B cell (primary cell): ENCODE results near the gene NMB.

Experiments used
- CTCF ChIP-seq: fragments of 200-600 bp; IDR thresholded peaks from one replicate; pipeline ENCODE4 v1.8.0; 2022; ENCODE audit warnings: antibody characterized with exemption, mild to moderate bottlenecking
- EZH2 ChIP-seq: IDR thresholded peaks from 2 replicates; pipeline ENCODE4 v1.6.1; 2012; ENCODE audit warnings: borderline replicate concordance, low read depth, mild to moderate bottlenecking, moderate library complexity, low read length; ENCODE audit not compliant: insufficient read depth, poor library complexity, severe bottlenecking

DNA sequence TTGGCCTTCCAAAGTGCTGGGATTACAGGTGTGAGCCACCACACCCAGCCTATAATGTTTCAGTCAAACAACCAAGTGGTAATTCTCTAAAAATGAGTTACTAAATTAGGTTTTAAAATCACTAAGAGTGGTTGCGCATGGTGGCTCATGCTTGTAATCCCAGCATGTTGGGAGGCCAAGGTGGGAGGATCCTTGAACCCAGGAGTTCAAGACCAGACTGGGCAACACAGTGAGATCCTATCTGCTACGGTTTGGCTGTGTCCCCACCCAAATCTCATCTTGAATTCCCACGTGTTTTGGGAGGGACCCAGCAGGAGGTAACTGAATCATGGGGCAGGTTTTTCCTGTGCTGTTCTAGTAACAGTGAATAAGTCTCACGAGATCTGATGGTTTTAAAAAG is 31.9 kb upstream of the NMB start:
- TF ChIP-seq CTCF = no peak
- no peak for TF ChIP-seq EZH2
